Endothelial cell of umbilical vein (primary cell): ENCODE results near the gene TACC3. TPM values are rescaled to one million over a fixed set of nuclear protein-coding genes. Genes with fewer than 3 reads are reported as not detected.

Experiments
- BruUV-seq: library from RNA; stranded (reverse); fragments of 400-500 nt; replicated peaks from 2 replicates; lab custom pipeline; 2021; lab: Mats Ljungman, UMichigan
- CTCF ChIA-PET: fragments of 300-600, 350-600 bp; sonication (Branson Sonifier 250); formaldehyde crosslinking; loops from one replicate; lab custom pipeline; 2021; ENCODE audit warnings: antibody characterized with exemption, inconsistent platforms; lab: Charles Lee
- POLR2A ChIA-PET: fragments of 300-600, 350-600 bp; sonication (Branson Sonifier 250); formaldehyde crosslinking; loops from one replicate; lab custom pipeline; 2021; ENCODE audit warnings: antibody characterized with exemption, inconsistent platforms; lab: Charles Lee
- DNase-seq: peaks from one replicate; pipeline ENCODE4 v3.0.0-alpha.2; 2011; ENCODE audit warnings: low read depth, low spot score
- FAIRE-seq: peaks from 2 replicates; lab custom pipeline; 2011; peaks lifted over from hg19 to GRCh38; lab: Jason Lieb, UNC
- H2AFZ ChIP-seq: 2 replicates; pipeline ENCODE4 v1.6.0; 2012; ENCODE audit warnings: low read depth, low read length, control low read depth, inconsistent platforms
- H3K27ac ChIP-seq: 2 replicates; pipeline ENCODE4 v1.5.1; 2011; ENCODE audit warnings: low read depth, mild to moderate bottlenecking, control low read depth, low read length, moderate library complexity; ENCODE audit not compliant: insufficient read depth
- H3K27me3 ChIP-seq, 2 experiments: 2 replicates each; pipeline versions ENCODE4 v1.6.0 to v1.6.1; 2011; ENCODE audit warnings: low read length in 2 of 2, mixed read lengths in 1 of 2; ENCODE audit not compliant: control insufficient read depth in 2 of 2, insufficient read depth in 2 of 2
- H3K36me3 ChIP-seq, 2 experiments: 2 replicates in 1 of 2; 3 replicates in 1 of 2; pipeline ENCODE4 v1.5.1; 2011; ENCODE audit warnings: low read length in 2 of 2, mild to moderate bottlenecking in 1 of 2, moderate library complexity in 1 of 2; ENCODE audit not compliant: control insufficient read depth in 2 of 2, insufficient read depth in 2 of 2; ENCODE audit errors: extremely low read depth in 1 of 2
- H3K4me1 ChIP-seq: 3 replicates; pipeline ENCODE4 v1.5.1; 2011; ENCODE audit warnings: mild to moderate bottlenecking, low read length; ENCODE audit not compliant: control insufficient read depth, insufficient read depth; ENCODE audit errors: extremely low read depth
- H3K4me2 ChIP-seq: 2 replicates; pipeline ENCODE4 v1.6.1; 2011; ENCODE audit warnings: low read length, control low read depth, mixed read lengths; ENCODE audit not compliant: insufficient read depth
- H3K4me3 ChIP-seq, 3 experiments: fragments of 200-600 bp in 1 of 3; sonication (generic), shearing (Covaris generic) in 1 of 3; replicated peaks in 1 of 3; 2 replicates each; pipeline ENCODE4 v1.5.1; 2011 to 2016; ENCODE audit warnings: control low read depth in 3 of 3, low read length in 3 of 3, mild to moderate bottlenecking in 2 of 3, inconsistent platforms in 1 of 3, low read depth in 1 of 3, moderate library complexity in 1 of 3; ENCODE audit not compliant: insufficient read depth in 1 of 3
- H3K79me2 ChIP-seq: 2 replicates; pipeline ENCODE4 v1.6.0; 2012; ENCODE audit warnings: low read length, inconsistent platforms; ENCODE audit not compliant: control insufficient read depth, insufficient read depth
- H3K9ac ChIP-seq: replicated peaks from 2 replicates; pipeline ENCODE3; 2011; ENCODE audit warnings: low read length, control low read depth; ENCODE audit not compliant: insufficient read depth; ENCODE audit errors: extremely low read depth
- H3K9me1 ChIP-seq: replicated peaks from 3 replicates; pipeline ENCODE4 v1.6.0; 2011; ENCODE audit warnings: mild to moderate bottlenecking, low read length; ENCODE audit not compliant: control insufficient read depth, insufficient read depth; ENCODE audit errors: extremely low read depth
- H3K9me3 ChIP-seq: replicated peaks from 2 replicates; pipeline ENCODE4 v1.5.1; 2012; ENCODE audit warnings: low read length, inconsistent platforms; ENCODE audit not compliant: control insufficient read depth, insufficient read depth
- H4K20me1 ChIP-seq: replicated peaks from 2 replicates; pipeline ENCODE3; 2011; ENCODE audit warnings: mild to moderate bottlenecking, low read length; ENCODE audit not compliant: control insufficient read depth, insufficient read depth; ENCODE audit errors: extremely low read depth
- CTCF ChIP-seq, 2 donors: IDR thresholded peaks; 1 replicate in 1 of 2; 2 replicates in 1 of 2; pipeline ENCODE4 v1.5.1; 2011; ENCODE audit warnings: low read length in 2 of 2, mild to moderate bottlenecking in 2 of 2, moderate library complexity in 2 of 2, control low read depth in 1 of 2, inconsistent platforms in 1 of 2, low read depth in 1 of 2; ENCODE audit not compliant: insufficient read depth in 1 of 2; ENCODE audit errors: extremely low read depth in 1 of 2
- EZH2 ChIP-seq: IDR thresholded peaks from 2 replicates; pipeline ENCODE4 v1.6.1; 2012; ENCODE audit warnings: borderline replicate concordance, low read depth, mild to moderate bottlenecking, moderate library complexity, low read length, inconsistent platforms; ENCODE audit not compliant: severe bottlenecking
- FOS ChIP-seq: IDR thresholded peaks from 2 replicates; pipeline ENCODE4 v1.6.1; 2011; ENCODE audit warnings: mild to moderate bottlenecking, low read length, moderate library complexity, borderline replicate concordance; ENCODE audit not compliant: insufficient read depth
- GATA2 ChIP-seq: IDR thresholded peaks from 2 replicates; pipeline ENCODE4 v1.7.0; 2011; ENCODE audit warnings: low read depth, mild to moderate bottlenecking, moderate library complexity, mixed read lengths, low read length; ENCODE audit not compliant: insufficient read length, insufficient read depth
- JUN ChIP-seq: IDR thresholded peaks from 2 replicates; pipeline ENCODE4 v1.6.1; 2011; ENCODE audit warnings: borderline replicate concordance, low read depth; ENCODE audit not compliant: insufficient read length, insufficient read depth
- MYC ChIP-seq: IDR thresholded peaks from one replicate; pipeline ENCODE4 v1.6.1; 2011; ENCODE audit warnings: mild to moderate bottlenecking, low read depth, low read length
- POLR2A ChIP-seq: IDR thresholded peaks from 2 replicates; pipeline ENCODE4 v1.6.1; 2012; ENCODE audit warnings: low read depth, mild to moderate bottlenecking, control low read depth, low read length
- POLR2AphosphoS5 ChIP-seq: IDR thresholded peaks from 2 replicates; pipeline ENCODE4 v1.6.1; 2012; ENCODE audit warnings: low read depth, mild to moderate bottlenecking, control low read depth, low read length, moderate library complexity; ENCODE audit not compliant: insufficient read depth
- dilution Hi-C: fragments of 300-500 bp; cut with MboI; formaldehyde crosslinking; loops from one replicate; pipeline ENCODE4 v1.15.0; 2019; ENCODE audit warnings: low sequenced_read_pairs; ENCODE audit not compliant: extremely low pct_ligation_motif_present
- intact Hi-C: fragments of 100-400 bp; cut with micrococcal nuclease; formaldehyde crosslinking; loops from one replicate; pipeline ENCODE4 v1.10.0; 2022
- polyA plus RNA-seq, 4 experiments: library from polyadenylated mRNA; depleted of rRNA in 3 of 4; stranded (reverse) in 3 of 4; unstranded in 1 of 4; fragments of >200 nt; gene quantifications; 2 replicates each; pipeline versions ENCODE4 v1.2.1 to v1.2.3, GENCODE V29; 2011 to 2012; ENCODE audit warnings: missing spikeins in 1 of 4
- total RNA-seq: library from RNA; stranded (reverse); gene quantifications from 2 replicates; pipeline ENCODE4 v1.2.3, GENCODE V29; 2021
- TF ChIP-seq, protein P1 (sequence below): IDR thresholded peaks from 2 replicates; pipeline ENCODE4 v1.6.1; 2011; ENCODE audit not compliant: insufficient read depth, insufficient read length

The TACC3 gene
- total and polyA plus RNA-seq, 2 donors (not counting 3 experiments of a cell fraction or from before 2014, with no cell fraction given): 54.5 to 135 TPM

- TF ChIP-seq EZH2 (no peak), CTCF (IDR thresholded peaks at IDR 0.05; ENCODE audit: extremely low read depth in 1 of 2, insufficient read depth in 1 of 2, low read depth in 1 of 2, low read length in 2 of 2) (no peak), GATA2 (no peak), POLR2AphosphoS5 (no peak), MYC (no peak), JUN (no peak), POLR2A (no peak), FOS (no peak)
- TF ChIP-seq, protein P1, sequence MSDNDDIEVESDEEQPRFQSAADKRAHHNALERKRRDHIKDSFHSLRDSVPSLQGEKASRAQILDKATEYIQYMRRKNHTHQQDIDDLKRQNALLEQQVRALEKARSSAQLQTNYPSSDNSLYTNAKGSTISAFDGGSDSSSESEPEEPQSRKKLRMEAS: no peak
- Histone ChIP-seq H4K20me1 (no peaks in the 10 kb centered on the region), H3K79me2 (peaks cover 2% of the 10 kb centered on the region), H3K4me1 (no peaks in the 10 kb centered on the region), H3K27ac (no peak overlapping the region), H3K4me2 (no peak overlapping the region), H3K9me1 (no peaks in the 10 kb centered on the region), H3K27me3 (no peaks in the 10 kb centered on the region), H3K9ac (no peak overlapping the region), H3K36me3 (peaks cover 21 to 49% of the 10 kb centered on the region in 2 experiments), H3K9me3 (no peaks in the 10 kb centered on the region), H3K4me3 (no peak overlapping the region), H2AFZ (no peak overlapping the region)
- no peak for FAIRE-seq
- no TSS peak for BruUV-seq
- no peak for DNase-seq
- ChIA-PET POLR2A (no interaction called here), CTCF (interaction anchor here (0.9 kb wide), 1 partner anchor 28 kb away, joined by 3 read pairs; no protein-coding TSS in a partner anchor)
- dilution Hi-C loops: no loop called here
- intact Hi-C loops: no loop called here
Measured at GRCh38 chr4:1740021-1740545, 18.8 kb downstream of the TACC3 start.
